GM12873 (cell line): Measurements from ENCODE around the gene NFAT5.

Experiments used
- TF ChIP-seq, protein P1 (sequence below): IDR thresholded peaks from 2 replicates; pipeline ENCODE4 v1.5.1; 2012; ENCODE audit warnings: low read depth, mild to moderate bottlenecking, moderate library complexity, low read length, control low read depth; ENCODE audit not compliant: insufficient read depth; ENCODE audit errors: missing control alignments

Gene NFAT5

DNA sequence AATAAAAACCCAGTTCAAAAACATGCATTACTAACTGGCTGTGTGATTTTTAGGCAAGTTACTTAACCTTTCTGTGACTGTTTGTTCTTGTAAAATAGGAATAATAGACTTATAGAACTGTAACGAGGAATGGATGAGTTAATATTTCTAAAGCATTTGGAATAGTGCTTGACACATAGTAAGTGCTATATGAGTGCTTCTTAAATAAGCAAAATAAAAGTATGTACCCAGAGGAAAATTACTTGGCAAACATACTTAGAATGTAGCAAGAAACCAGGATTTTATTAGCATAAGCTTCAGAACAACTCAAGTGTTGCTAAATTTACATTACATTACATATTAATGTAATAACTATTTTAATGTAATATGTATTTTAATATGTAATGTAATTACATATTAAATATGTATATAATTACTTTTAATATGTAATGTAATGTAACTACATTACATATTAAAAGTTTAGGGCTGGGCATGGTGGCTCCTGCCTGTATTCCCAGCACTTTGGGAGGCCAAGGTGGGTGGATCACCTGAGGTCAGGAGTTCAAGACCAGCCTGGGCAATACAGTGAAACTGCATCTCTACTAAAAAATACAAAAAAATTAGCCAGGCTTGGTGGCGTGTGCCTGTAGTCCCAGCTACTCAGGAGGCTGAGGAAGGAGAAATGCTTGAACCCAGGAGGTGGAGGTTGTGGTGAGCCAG is 14.2 kb downstream of the NFAT5 start:
- TF ChIP-seq, protein P1, sequence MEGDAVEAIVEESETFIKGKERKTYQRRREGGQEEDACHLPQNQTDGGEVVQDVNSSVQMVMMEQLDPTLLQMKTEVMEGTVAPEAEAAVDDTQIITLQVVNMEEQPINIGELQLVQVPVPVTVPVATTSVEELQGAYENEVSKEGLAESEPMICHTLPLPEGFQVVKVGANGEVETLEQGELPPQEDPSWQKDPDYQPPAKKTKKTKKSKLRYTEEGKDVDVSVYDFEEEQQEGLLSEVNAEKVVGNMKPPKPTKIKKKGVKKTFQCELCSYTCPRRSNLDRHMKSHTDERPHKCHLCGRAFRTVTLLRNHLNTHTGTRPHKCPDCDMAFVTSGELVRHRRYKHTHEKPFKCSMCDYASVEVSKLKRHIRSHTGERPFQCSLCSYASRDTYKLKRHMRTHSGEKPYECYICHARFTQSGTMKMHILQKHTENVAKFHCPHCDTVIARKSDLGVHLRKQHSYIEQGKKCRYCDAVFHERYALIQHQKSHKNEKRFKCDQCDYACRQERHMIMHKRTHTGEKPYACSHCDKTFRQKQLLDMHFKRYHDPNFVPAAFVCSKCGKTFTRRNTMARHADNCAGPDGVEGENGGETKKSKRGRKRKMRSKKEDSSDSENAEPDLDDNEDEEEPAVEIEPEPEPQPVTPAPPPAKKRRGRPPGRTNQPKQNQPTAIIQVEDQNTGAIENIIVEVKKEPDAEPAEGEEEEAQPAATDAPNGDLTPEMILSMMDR, result no peak

DNA sequence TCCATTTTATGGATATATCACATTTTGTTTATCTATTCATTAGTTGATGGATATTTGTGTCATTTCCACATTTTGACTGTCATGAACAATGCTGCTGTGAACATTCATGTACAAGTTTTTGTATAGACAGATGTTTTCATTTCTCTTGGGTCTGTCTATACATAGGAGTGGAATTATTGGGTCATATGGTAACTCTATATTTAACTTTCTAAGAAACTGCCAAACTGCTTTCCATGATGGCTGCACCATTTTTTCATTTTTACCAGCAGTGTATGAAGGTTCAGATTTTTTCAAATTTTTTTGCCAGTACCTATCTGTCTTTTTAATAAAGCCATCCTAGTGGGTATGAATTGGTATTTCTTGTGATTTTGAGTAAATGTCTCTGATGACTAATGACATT is 15.5 kb downstream of the NFAT5 start:
- TF ChIP-seq, protein P1, result no peak

DNA sequence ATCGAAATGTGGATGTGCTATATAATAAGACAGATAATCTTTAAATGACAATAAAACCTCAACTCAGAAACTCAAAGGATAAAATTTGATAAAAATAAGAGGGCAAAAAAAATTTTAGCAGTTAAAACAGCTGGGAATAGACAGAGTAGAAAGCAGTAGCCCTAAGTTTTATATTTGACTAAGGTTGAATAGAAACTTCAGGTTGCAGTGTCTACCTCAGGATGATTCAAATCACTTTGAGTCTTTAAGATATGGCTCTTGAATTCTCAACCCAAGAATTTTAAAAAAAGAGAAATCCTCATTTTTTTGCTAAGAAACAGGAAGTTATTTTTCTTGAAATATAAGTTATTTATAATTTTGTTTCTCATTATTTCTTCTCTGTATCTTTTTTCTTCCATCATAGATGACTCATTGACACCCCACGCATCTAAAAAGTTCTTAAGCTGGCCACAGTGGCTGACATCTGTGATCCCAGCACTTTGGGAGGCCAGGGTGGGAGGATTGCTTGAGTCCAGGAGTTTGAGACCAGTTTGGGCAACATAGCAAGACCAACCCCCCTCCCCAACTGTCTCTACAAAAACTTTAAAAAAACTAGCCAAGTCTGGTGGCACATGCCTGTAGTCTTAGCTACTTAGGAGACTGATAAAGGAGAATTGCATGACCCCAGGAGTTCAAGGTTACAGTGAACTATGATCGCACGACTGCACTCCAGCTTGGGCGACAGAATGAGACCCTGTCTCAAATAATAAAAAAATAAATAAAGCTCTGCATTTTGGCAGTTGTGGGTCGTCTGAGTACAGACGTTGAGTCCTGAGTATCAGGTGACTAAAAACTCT is 23.9 kb downstream of the NFAT5 start:
- TF ChIP-seq, protein P1, result no peak

DNA sequence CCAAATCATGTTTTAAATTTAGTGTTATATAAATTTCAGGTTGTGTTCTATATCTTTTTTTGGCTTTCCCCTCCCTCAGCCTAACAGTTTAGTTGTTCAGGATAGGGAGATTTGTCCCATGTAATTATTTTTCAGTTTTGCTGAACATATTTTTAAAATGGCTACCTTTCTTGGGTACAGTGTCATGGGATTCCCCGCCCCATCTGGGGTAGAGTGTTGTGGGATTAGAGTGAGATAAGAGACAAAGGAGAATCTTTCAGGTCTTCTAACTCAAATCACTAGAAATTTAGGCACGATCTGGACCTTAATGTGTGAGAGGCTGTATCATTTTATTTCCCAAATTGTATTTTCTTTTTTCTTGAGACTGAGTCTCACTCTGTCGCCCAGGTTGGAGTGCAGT is 24.8 kb downstream of the NFAT5 start:
- TF ChIP-seq, protein P1, result no peak

DNA sequence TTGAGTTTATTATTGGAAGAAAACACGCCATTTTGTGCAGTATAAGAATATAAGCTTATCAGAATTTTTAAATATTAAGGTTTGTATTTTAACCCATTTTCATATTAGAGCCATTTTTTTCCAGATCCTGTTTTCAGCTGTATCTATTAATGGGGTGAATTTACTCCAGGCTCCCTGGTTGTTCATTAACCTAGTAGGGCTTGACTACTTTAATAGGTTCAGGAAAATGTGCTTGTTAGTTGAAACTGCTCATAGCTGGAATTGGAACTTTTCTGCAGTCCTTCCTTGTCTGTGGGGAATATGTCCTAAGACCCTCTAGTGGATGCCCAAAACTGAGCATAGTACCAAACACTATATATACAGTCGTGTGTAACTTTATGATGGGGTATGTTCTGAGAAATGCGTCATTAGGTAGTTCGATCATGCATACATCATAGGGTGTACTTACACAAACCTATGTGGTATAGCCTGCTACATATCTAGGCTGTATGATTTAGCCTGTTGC is 28.0 kb downstream of the NFAT5 start:
- TF ChIP-seq, protein P1, result no peak

DNA sequence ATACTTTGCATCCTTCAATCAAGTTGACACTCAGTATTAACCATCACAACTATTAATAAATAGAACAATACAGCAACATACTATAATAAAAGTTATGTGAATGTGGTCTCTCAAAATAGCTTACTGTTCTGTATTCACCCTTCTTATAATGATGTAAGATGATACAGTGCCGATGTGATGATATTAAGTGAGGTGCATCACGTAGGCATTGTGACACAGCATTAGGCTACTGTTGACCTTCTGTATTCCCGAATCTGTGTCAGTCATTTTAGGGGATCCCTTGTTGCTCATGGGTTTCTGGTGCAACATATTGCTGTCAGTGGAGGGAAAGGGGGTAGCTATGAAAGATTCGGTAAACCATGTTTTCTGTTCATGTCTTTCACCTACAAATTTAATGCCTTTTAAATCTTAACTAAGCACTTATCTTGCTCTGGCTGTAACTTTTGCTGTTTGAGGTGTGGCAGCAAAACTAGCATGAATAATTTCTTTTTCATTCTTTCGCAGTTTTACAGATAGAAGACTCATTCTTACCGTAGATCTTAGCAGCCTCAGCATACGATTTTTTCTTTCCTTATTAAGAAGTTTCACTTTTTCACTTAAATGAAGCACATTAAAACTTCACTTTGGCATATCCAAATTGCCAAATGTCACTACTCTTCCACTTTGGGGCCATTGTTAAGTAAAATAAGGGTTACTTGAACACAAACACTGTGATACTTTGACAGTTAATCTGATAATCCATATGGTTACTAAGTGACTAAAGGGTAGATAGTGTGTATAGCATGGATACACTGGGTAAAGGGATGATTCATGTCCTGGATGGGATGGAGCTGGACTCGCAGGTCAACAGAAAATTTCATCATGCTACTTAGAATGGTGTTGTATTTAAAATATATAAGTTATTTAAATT is 29.6 kb downstream of the NFAT5 start:
- TF ChIP-seq, protein P1, result no peak

DNA sequence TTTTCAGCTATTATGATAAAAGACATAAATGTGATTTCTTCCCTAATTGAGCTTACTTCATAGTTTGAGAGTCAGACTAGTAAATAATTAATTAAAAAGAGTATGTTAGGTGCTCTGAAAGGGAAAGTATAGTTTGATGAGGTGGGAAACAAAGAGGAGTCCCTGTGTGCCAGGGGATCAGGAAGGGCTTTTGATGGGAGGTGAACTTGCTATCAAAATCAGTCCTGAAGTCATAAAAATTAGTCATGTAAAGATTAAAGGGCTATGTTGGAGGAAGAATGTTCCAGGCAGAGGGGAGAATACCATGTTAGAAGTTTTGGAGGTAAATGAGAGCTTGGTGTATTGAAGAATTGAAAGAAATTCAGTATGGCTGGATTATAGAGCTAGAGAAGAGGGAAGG is 31.0 kb downstream of the NFAT5 start:
- TF ChIP-seq, protein P1, result no peak
